Gastrocnemius medialis (tissue), 4 donors: ENCODE results near the gene NUP153.

Source experiments
- POLR2A ChIP-seq, 2 donors: fragments of 450-650 bp; IDR thresholded peaks; one replicate each; pipeline ENCODE4 v1.6.1; 2017; ENCODE audit warnings: antibody characterized with exemption in 2 of 2, mild to moderate bottlenecking in 2 of 2, moderate library complexity in 2 of 2
- TF ChIP-seq, protein P1 (sequence below), 5 experiments: fragments of 450-650 bp in 3 of 5; fragments of 200-600 bp in 2 of 5; sonication (generic) in 2 of 5; IDR thresholded peaks in 4 of 5; conservative IDR thresholded peaks in 1 of 5; 1 replicate in 4 of 5; 2 replicates in 1 of 5; pipeline ENCODE4 v1.5.1; 2016 to 2019; ENCODE audit warnings: antibody characterized with exemption in 5 of 5, mild to moderate bottlenecking in 3 of 5, moderate library complexity in 3 of 5

DNA sequence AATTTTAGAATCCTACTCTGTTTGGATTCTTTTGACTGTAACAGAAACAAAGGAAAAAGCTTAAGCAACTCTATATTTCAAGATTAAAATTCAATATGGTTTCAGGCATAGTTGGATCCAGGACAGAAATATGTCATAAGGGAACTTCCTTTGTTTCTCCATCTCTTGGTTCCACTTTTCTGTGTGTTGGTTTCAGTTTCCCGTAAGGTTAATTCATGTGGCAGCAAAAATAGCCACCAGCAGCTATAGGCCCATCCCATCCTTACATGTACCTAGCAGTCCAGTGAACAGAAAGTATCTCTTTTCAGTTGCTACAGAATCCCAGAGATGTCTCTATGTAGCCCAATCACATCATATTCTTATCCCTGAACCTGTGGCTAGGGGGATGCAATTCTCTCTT, 115.4 kb downstream of the NUP153 start:
- TF ChIP-seq POLR2A (IDR thresholded peaks at IDR 0.05): no peak
- TF ChIP-seq, protein P1, sequence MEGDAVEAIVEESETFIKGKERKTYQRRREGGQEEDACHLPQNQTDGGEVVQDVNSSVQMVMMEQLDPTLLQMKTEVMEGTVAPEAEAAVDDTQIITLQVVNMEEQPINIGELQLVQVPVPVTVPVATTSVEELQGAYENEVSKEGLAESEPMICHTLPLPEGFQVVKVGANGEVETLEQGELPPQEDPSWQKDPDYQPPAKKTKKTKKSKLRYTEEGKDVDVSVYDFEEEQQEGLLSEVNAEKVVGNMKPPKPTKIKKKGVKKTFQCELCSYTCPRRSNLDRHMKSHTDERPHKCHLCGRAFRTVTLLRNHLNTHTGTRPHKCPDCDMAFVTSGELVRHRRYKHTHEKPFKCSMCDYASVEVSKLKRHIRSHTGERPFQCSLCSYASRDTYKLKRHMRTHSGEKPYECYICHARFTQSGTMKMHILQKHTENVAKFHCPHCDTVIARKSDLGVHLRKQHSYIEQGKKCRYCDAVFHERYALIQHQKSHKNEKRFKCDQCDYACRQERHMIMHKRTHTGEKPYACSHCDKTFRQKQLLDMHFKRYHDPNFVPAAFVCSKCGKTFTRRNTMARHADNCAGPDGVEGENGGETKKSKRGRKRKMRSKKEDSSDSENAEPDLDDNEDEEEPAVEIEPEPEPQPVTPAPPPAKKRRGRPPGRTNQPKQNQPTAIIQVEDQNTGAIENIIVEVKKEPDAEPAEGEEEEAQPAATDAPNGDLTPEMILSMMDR (IDR thresholded peaks at IDR 0.05 in 4 of 5, conservative IDR thresholded peaks at IDR 0.05 in 1 of 5): no peak
